Neuronal stem cell (in vitro differentiated cells): ENCODE data around the gene QRICH1.
A peak's percentile ranks its signal among the peaks of the same experiment; 100 is the strongest.

Experiments used
- DNase-seq: peaks from one replicate; pipeline ENCODE4 v3.0.0-alpha.2; 2013; ENCODE audit warnings: low spot score
- H2AFZ ChIP-seq: one replicate; pipeline ENCODE4 v1.6.1; 2013; ENCODE audit warnings: mild to moderate bottlenecking, low read length, inconsistent platforms
- H2AK5ac ChIP-seq: 2 replicates; pipeline ENCODE4 v1.6.1; 2013; ENCODE audit warnings: low read depth, mild to moderate bottlenecking, inconsistent platforms, low read length, moderate library complexity, mixed read lengths
- H2BK120ac ChIP-seq: 2 replicates; pipeline ENCODE4 v1.6.1; 2013; ENCODE audit warnings: low read depth, mild to moderate bottlenecking, inconsistent platforms, low read length, moderate library complexity, mixed read lengths
- H2BK12ac ChIP-seq: one replicate; pipeline ENCODE4 v1.6.1; 2013; ENCODE audit warnings: low read length, inconsistent platforms
- H2BK15ac ChIP-seq: 2 replicates; pipeline ENCODE4 v1.6.1; 2013; ENCODE audit warnings: mild to moderate bottlenecking, low read length, inconsistent platforms, mixed read lengths
- H2BK5ac ChIP-seq: one replicate; pipeline ENCODE4 v1.6.1; 2013; ENCODE audit warnings: inconsistent platforms, mild to moderate bottlenecking, low read length, moderate library complexity
- H3K14ac ChIP-seq: one replicate; pipeline ENCODE4 v1.6.1; 2013; ENCODE audit warnings: low read length, inconsistent platforms
- H3K18ac ChIP-seq: 2 replicates; pipeline ENCODE4 v1.6.1; 2013; ENCODE audit warnings: low read length, inconsistent platforms
- H3K23ac ChIP-seq: 2 replicates; pipeline ENCODE4 v1.6.1; 2013; ENCODE audit warnings: low read depth, mild to moderate bottlenecking, mixed read lengths, low read length, inconsistent platforms; ENCODE audit not compliant: poor library complexity
- H3K27ac ChIP-seq: replicated peaks from 3 replicates; pipeline ENCODE4 v1.5.1; 2013; ENCODE audit warnings: low read length, inconsistent platforms
- H3K27me3 ChIP-seq, 3 experiments: 2 replicates each; pipeline ENCODE4 v1.6.1; 2013; ENCODE audit warnings: low read length in 3 of 3, mild to moderate bottlenecking in 2 of 3, inconsistent platforms in 1 of 3, low read depth in 1 of 3, mixed read lengths in 1 of 3, moderate library complexity in 1 of 3; ENCODE audit not compliant: control insufficient read depth in 3 of 3, insufficient read depth in 3 of 3
- H3K36me3 ChIP-seq, 2 donors: replicated peaks in 1 of 2; 2 replicates each; pipeline ENCODE4 v1.6.1; 2013; ENCODE audit warnings: low read length in 2 of 2; ENCODE audit not compliant: control insufficient read depth in 2 of 2, insufficient read depth in 2 of 2
- H3K4ac ChIP-seq: 2 replicates; pipeline ENCODE4 v1.6.1; 2013; ENCODE audit warnings: inconsistent platforms, mild to moderate bottlenecking, low read length, moderate library complexity
- H3K4me1 ChIP-seq, 2 donors: 1 replicate in 1 of 2; 2 replicates in 1 of 2; pipeline ENCODE4 v1.6.1; 2013; ENCODE audit warnings: low read length in 2 of 2, low read depth in 1 of 2; ENCODE audit not compliant: control insufficient read depth in 2 of 2, insufficient read depth in 1 of 2
- H3K4me2 ChIP-seq: one replicate; pipeline ENCODE4 v1.6.1; 2013; ENCODE audit warnings: mild to moderate bottlenecking, low read length, inconsistent platforms; ENCODE audit not compliant: insufficient read depth, poor library complexity, severe bottlenecking
- H3K4me3 ChIP-seq, 2 donors: 2 replicates each; pipeline ENCODE4 v1.5.1; 2013; ENCODE audit warnings: low read length in 2 of 2, mild to moderate bottlenecking in 2 of 2, inconsistent platforms in 1 of 2, moderate library complexity in 1 of 2
- H3K79me1 ChIP-seq: one replicate; pipeline ENCODE4 v1.6.1; 2013; ENCODE audit warnings: low read depth, mild to moderate bottlenecking, inconsistent platforms, low read length, moderate library complexity
- H3K9ac ChIP-seq: one replicate; pipeline ENCODE4 v1.6.1; 2013; ENCODE audit warnings: mild to moderate bottlenecking, low read depth, low read length, inconsistent platforms; ENCODE audit not compliant: poor library complexity
- H3K9me3 ChIP-seq, 2 donors: replicated peaks in 1 of 2; 2 replicates each; pipeline versions ENCODE3 to v1.6.1; 2013; ENCODE audit warnings: low read length in 2 of 2, mild to moderate bottlenecking in 2 of 2, inconsistent platforms in 1 of 2, low read depth in 1 of 2, mixed read lengths in 1 of 2, moderate library complexity in 1 of 2; ENCODE audit not compliant: control insufficient read depth in 2 of 2, insufficient read depth in 1 of 2
- H4K8ac ChIP-seq: one replicate; pipeline ENCODE4 v1.6.1; 2013; ENCODE audit warnings: low read depth, mild to moderate bottlenecking, inconsistent platforms, low read length, moderate library complexity
- H4K91ac ChIP-seq: one replicate; pipeline ENCODE4 v1.6.1; 2013; ENCODE audit warnings: low read length, low read depth, mild to moderate bottlenecking, inconsistent platforms; ENCODE audit not compliant: poor library complexity
- WGBS, 2 donors: extraction: QIAGEN DNeasy Blood & Tissue Kit; methylation state at CpG; one replicate each; pipeline ENCODE4 v1.1.7; 2013; ENCODE audit warnings: missing lambda C conversion rate in 2 of 2, mixed read lengths in 1 of 2; ENCODE audit not compliant: insufficient read length in 2 of 2, insufficient replicate concordance in 1 of 2; ENCODE audit errors: extremely low coverage in 2 of 2; 5-methylcytosine and 5-hydroxymethylcytosine counted together

The QRICH1 gene

GRCh38 chr3:49004352-49005302 lies 89.2 kb downstream of the QRICH1 start:
- DNase-seq = no peak
- H3K27me3 ChIP-seq = no peaks in the 10 kb centered on the region
- no peak overlapping the region for H3K4me3 ChIP-seq

GRCh38 chr3:49001155-49001554 lies 92.7 kb downstream of the QRICH1 start:
- no peak overlapping the region for H2BK120ac ChIP-seq
- no peak overlapping the region for H2AFZ ChIP-seq
- no peak overlapping the region for H3K27ac ChIP-seq
- no peak overlapping the region for H2BK15ac ChIP-seq
- H3K9me3 ChIP-seq = no peaks in the 10 kb centered on the region
- peak overlapping the region in 1 of 2 donors; percentile 1 for H3K4me3 ChIP-seq
- no peaks in the 10 kb centered on the region for H3K27me3 ChIP-seq
- no peak overlapping the region for H4K91ac ChIP-seq
- H4K8ac ChIP-seq = no peak overlapping the region
- no peak overlapping the region for H2BK12ac ChIP-seq
- no peak overlapping the region for H3K4me2 ChIP-seq
- WGBS, 2 donors = no CpG with 5 or more reads among the region's 6 CpGs
- H3K23ac ChIP-seq = peak overlapping the region; percentile 59
- H3K4me1 ChIP-seq = peaks cover 22 to 31% of the 10 kb centered on the region in 2 donors
- DNase-seq = no peak
- H2BK5ac ChIP-seq = peak overlapping the region; percentile 84
- no peak overlapping the region for H3K14ac ChIP-seq
- H3K4ac ChIP-seq = no peak overlapping the region
- H3K79me1 ChIP-seq = peaks cover 4% of the 10 kb centered on the region
- H3K9ac ChIP-seq = peak overlapping the region; percentile 12
- H2AK5ac ChIP-seq = no peak overlapping the region
- no peak overlapping the region for H3K18ac ChIP-seq
- peaks cover 5 to 9% of the 10 kb centered on the region in 2 donors for H3K36me3 ChIP-seq

More at GRCh38 chr3:49004352-49005302, 89.2 kb downstream of the QRICH1 start:
- Histone ChIP-seq H4K8ac (no peak overlapping the region), H3K18ac (no peak overlapping the region), H3K14ac (no peak overlapping the region), H3K4me1 (peaks cover 15% of the 10 kb centered on the region in 2 donors), H2AK5ac (peak overlapping the region; percentile 57), H2BK12ac (no peak overlapping the region), H2BK15ac (no peak overlapping the region), H3K4ac (no peak overlapping the region), H2BK5ac (no peak overlapping the region), H3K9ac (no peak overlapping the region), H2AFZ (no peak overlapping the region), H3K4me2 (no peak overlapping the region), H2BK120ac (no peak overlapping the region), H3K9me3 (no peaks in the 10 kb centered on the region), H3K79me1 (peaks cover 10% of the 10 kb centered on the region), H3K23ac (peak overlapping the region; percentile 66), H4K91ac (no peak overlapping the region), H3K27ac (no peak overlapping the region), H3K36me3 (peaks cover 6 to 16% of the 10 kb centered on the region in 2 donors)
- WGBS, 2 donors = no CpG with 5 or more reads among the region's 16 CpGs

GRCh38 chr3:48999085-48999858 lies 94.6 kb downstream of the QRICH1 start:
- Histone ChIP-seq H2BK5ac (no peak overlapping the region), H3K4me3 (no peak overlapping the region), H3K18ac (no peak overlapping the region), H2BK120ac (no peak overlapping the region), H2AK5ac (peak overlapping the region; percentile 31), H3K4me1 (peaks cover 22 to 27% of the 10 kb centered on the region in 2 donors), H2AFZ (no peak overlapping the region), H3K36me3 (peaks cover 4 to 17% of the 10 kb centered on the region in 2 donors), H3K27ac (no peak overlapping the region), H3K9ac (no peak overlapping the region), H4K8ac (no peak overlapping the region), H3K79me1 (no peaks in the 10 kb centered on the region), H3K4ac (no peak overlapping the region), H3K27me3 (no peaks in the 10 kb centered on the region), H3K14ac (no peak overlapping the region), H3K4me2 (no peak overlapping the region), H3K23ac (peak overlapping the region; percentile 57), H2BK15ac (no peak overlapping the region), H4K91ac (no peak overlapping the region), H2BK12ac (no peak overlapping the region), H3K9me3 (no peaks in the 10 kb centered on the region)
- no CpG with 5 or more reads among the region's 8 CpGs for WGBS, 2 donors
- no peak for DNase-seq
